H1 (cell line): Measurements from ENCODE around the gene REEP2. TPM values are rescaled to one million over a fixed set of nuclear protein-coding genes. Genes with fewer than 3 reads are reported as not detected.

Experiments
- CTCF ChIA-PET: fragments of 300-600 bp; sonication (Branson Sonifier 250); formaldehyde crosslinking; loops from one replicate; lab custom pipeline; 2021; ENCODE audit not compliant: partially characterized antibody; lab: Charles Lee
- POLR2A ChIA-PET: fragments of 300-600 bp; sonication (Branson Sonifier 250); formaldehyde crosslinking; loops from one replicate; lab custom pipeline; 2021; ENCODE audit warnings: inconsistent platforms; ENCODE audit not compliant: partially characterized antibody; lab: Charles Lee
- DNase-seq, 2 experiments: peaks; one replicate each; pipeline versions ENCODE4 v3.0.0 to v3.0.0-alpha.2; 2010 to 2022; ENCODE audit warnings: low spot score in 2 of 2, low read depth in 1 of 2, mixed read lengths in 1 of 2
- FAIRE-seq: peaks from 2 replicates; lab custom pipeline; 2011; peaks lifted over from hg19 to GRCh38; lab: Jason Lieb, UNC
- H2AFZ ChIP-seq: 2 replicates; pipeline ENCODE4 v1.8.1; 2012; ENCODE audit warnings: low read length, inconsistent platforms
- H2AK5ac ChIP-seq: 2 replicates; pipeline ENCODE4 v1.6.1; 2013; ENCODE audit warnings: low read depth, low read length
- H2BK120ac ChIP-seq: replicated peaks from 2 replicates; pipeline ENCODE3; 2013; ENCODE audit warnings: low read depth, low read length, inconsistent platforms
- H2BK12ac ChIP-seq: 2 replicates; pipeline ENCODE4 v1.6.1; 2013; ENCODE audit warnings: low read depth, low read length
- H2BK15ac ChIP-seq: 2 replicates; pipeline ENCODE4 v1.6.1; 2013; ENCODE audit warnings: low read length
- H2BK20ac ChIP-seq: 2 replicates; pipeline ENCODE4 v1.6.1; 2013; ENCODE audit warnings: low read length
- H2BK5ac ChIP-seq: 2 replicates; pipeline ENCODE4 v1.6.1; 2013; ENCODE audit warnings: low read depth, low read length
- H3K14ac ChIP-seq: 2 replicates; pipeline ENCODE4 v1.6.1; 2013; ENCODE audit warnings: inconsistent platforms; ENCODE audit not compliant: insufficient read length
- H3K18ac ChIP-seq: 2 replicates; pipeline ENCODE4 v1.6.1; 2013; ENCODE audit warnings: low read length; ENCODE audit errors: extremely low read depth
- H3K23ac ChIP-seq: 2 replicates; pipeline ENCODE4 v1.6.1; 2013; ENCODE audit warnings: inconsistent platforms; ENCODE audit not compliant: insufficient read length
- H3K23me2 ChIP-seq: 2 replicates; pipeline ENCODE4 v1.6.1; 2013; ENCODE audit warnings: low read depth, low read length
- H3K27ac ChIP-seq: 2 replicates; pipeline ENCODE4 v1.6.1; 2011; ENCODE audit warnings: low read depth, low read length, inconsistent platforms
- H3K27me3 ChIP-seq, 4 experiments: replicated peaks in 1 of 4; 1 replicate in 1 of 4; 2 replicates in 3 of 4; pipeline versions ENCODE4 v1.6.1 to v1.8.1; 2011 to 2013; ENCODE audit warnings: low read length in 3 of 4, mild to moderate bottlenecking in 3 of 4, inconsistent platforms in 2 of 4, mixed read lengths in 2 of 4, moderate library complexity in 1 of 4; ENCODE audit not compliant: control insufficient read depth in 3 of 4, insufficient read depth in 3 of 4; ENCODE audit errors: extremely low read depth in 1 of 4
- H3K36me3 ChIP-seq, 4 experiments: 2 replicates each; pipeline versions ENCODE4 v1.6.1 to v1.8.1; 2011 to 2013; ENCODE audit warnings: mild to moderate bottlenecking in 4 of 4, low read length in 3 of 4, moderate library complexity in 2 of 4, control low read depth in 1 of 4, inconsistent platforms in 1 of 4; ENCODE audit not compliant: insufficient read depth in 4 of 4, control insufficient read depth in 2 of 4
- H3K4ac ChIP-seq: replicated peaks from 2 replicates; pipeline ENCODE3; 2013; ENCODE audit warnings: low read length, low read depth, mixed read lengths, inconsistent platforms; ENCODE audit not compliant: insufficient read length
- H3K4me1 ChIP-seq, 4 experiments: replicated peaks in 1 of 4; 1 replicate in 1 of 4; 2 replicates in 3 of 4; pipeline versions ENCODE4 v1.6.1 to v1.8.1; 2011 to 2013; ENCODE audit warnings: low read length in 3 of 4, inconsistent platforms in 2 of 4, mixed read lengths in 1 of 4; ENCODE audit not compliant: insufficient read depth in 4 of 4, control insufficient read depth in 3 of 4
- H3K4me2 ChIP-seq, 2 experiments: 2 replicates each; pipeline versions ENCODE4 v1.6.1 to v1.8.1; 2011 to 2013; ENCODE audit warnings: low read depth in 2 of 2, low read length in 2 of 2, control low read depth in 1 of 2, inconsistent platforms in 1 of 2, mild to moderate bottlenecking in 1 of 2; ENCODE audit not compliant: insufficient read depth in 1 of 2
- H3K4me3 ChIP-seq, 4 experiments: fragments of 200-600, 300-600 bp in 1 of 4; sonication (generic), shearing (Covaris generic), sonication (Bioruptor Twin) in 1 of 4; 2 replicates each; pipeline versions ENCODE4 v1.5.1 to v1.8.1; 2011 to 2016; ENCODE audit warnings: low read length in 4 of 4, low read depth in 3 of 4, control low read depth in 2 of 4, inconsistent platforms in 2 of 4, mild to moderate bottlenecking in 2 of 4, mixed read lengths in 1 of 4, moderate library complexity in 1 of 4; ENCODE audit not compliant: insufficient read depth in 2 of 4; ENCODE audit errors: extremely low read depth in 1 of 4
- H3K56ac ChIP-seq: replicated peaks from 2 replicates; pipeline ENCODE3; 2013; ENCODE audit warnings: low read depth, mild to moderate bottlenecking, mixed read lengths, low read length, inconsistent platforms; ENCODE audit not compliant: insufficient read length
- H3K79me1 ChIP-seq: 2 replicates; pipeline ENCODE4 v1.6.1; 2013; ENCODE audit warnings: low read depth, low read length, control low read depth
- H3K79me2 ChIP-seq, 2 experiments: 2 replicates each; pipeline versions ENCODE4 v1.6.1 to v1.8.1; 2012 to 2013; ENCODE audit warnings: low read length in 2 of 2, mild to moderate bottlenecking in 2 of 2, inconsistent platforms in 1 of 2; ENCODE audit not compliant: insufficient read depth in 2 of 2, control insufficient read depth in 1 of 2
- H3K9ac ChIP-seq, 4 experiments: replicated peaks in 1 of 4; 1 replicate in 1 of 4; 2 replicates in 3 of 4; pipeline versions ENCODE4 v1.6.1 to v1.8.1; 2011 to 2013; ENCODE audit warnings: low read depth in 3 of 4, low read length in 3 of 4, control low read depth in 2 of 4, mild to moderate bottlenecking in 2 of 4, moderate library complexity in 2 of 4, inconsistent platforms in 1 of 4; ENCODE audit errors: extremely low read depth in 1 of 4
- H3K9me3 ChIP-seq, 2 experiments: 2 replicates each; pipeline versions ENCODE4 v1.6.1 to v1.8.1; 2012 to 2013; ENCODE audit warnings: mild to moderate bottlenecking in 2 of 2, moderate library complexity in 2 of 2, control low read depth in 1 of 2, inconsistent platforms in 1 of 2, low read depth in 1 of 2, low read length in 1 of 2, mixed read lengths in 1 of 2; ENCODE audit not compliant: insufficient read depth in 2 of 2
- H4K20me1 ChIP-seq, 2 experiments: replicated peaks in 1 of 2; 2 replicates each; pipeline versions ENCODE3 to v1.8.1; 2011 to 2013; ENCODE audit warnings: inconsistent platforms in 2 of 2, low read length in 2 of 2, mild to moderate bottlenecking in 1 of 2; ENCODE audit not compliant: insufficient read depth in 2 of 2, control insufficient read depth in 1 of 2
- H4K5ac ChIP-seq: 2 replicates; pipeline ENCODE4 v1.6.1; 2013; ENCODE audit warnings: low read length, low read depth, mixed read lengths, inconsistent platforms; ENCODE audit not compliant: insufficient read length
- H4K8ac ChIP-seq: 2 replicates; pipeline ENCODE4 v1.8.0; 2013; ENCODE audit warnings: mild to moderate bottlenecking, moderate library complexity, low read length, inconsistent platforms; ENCODE audit not compliant: insufficient read depth; ENCODE audit errors: extremely low read depth
- H4K91ac ChIP-seq: replicated peaks from 2 replicates; pipeline ENCODE3; 2013; ENCODE audit warnings: low read length, mixed read lengths, inconsistent platforms; ENCODE audit not compliant: insufficient read length
- CREB1 ChIP-seq: IDR thresholded peaks from 2 replicates; pipeline ENCODE4 v1.6.1; 2012; ENCODE audit warnings: inconsistent platforms
- KDM1A ChIP-seq: fragments of 200-600, 300-600 bp; sonication (generic); IDR thresholded peaks from 2 replicates; pipeline ENCODE4 v1.7.1; 2016; ENCODE audit warnings: mild to moderate bottlenecking, low read length, borderline replicate concordance
- MAFK ChIP-seq: IDR thresholded peaks from 2 replicates; pipeline ENCODE4 v1.6.1; 2012; ENCODE audit warnings: low read depth, mild to moderate bottlenecking, improper control_type of control experiment, low read length
- NANOG ChIP-seq: IDR thresholded peaks from 2 replicates; pipeline ENCODE4 v1.6.1; 2011; ENCODE audit warnings: low read length, low read depth, mild to moderate bottlenecking, inconsistent platforms; ENCODE audit not compliant: insufficient read depth, poor library complexity, severe bottlenecking
- TAF7 ChIP-seq: optimal IDR thresholded peaks from 2 replicates; pipeline ENCODE3; 2011; ENCODE audit warnings: low read depth, mild to moderate bottlenecking, inconsistent platforms, low read length, moderate library complexity, borderline replicate concordance
- TCF12 ChIP-seq: IDR thresholded peaks from 2 replicates; pipeline ENCODE4 v1.6.1; 2011; ENCODE audit warnings: low read depth, mild to moderate bottlenecking, low read length
- TEAD4 ChIP-seq: IDR thresholded peaks from 2 replicates; pipeline ENCODE4 v1.6.1; 2012; ENCODE audit warnings: low read depth, low read length, inconsistent platforms, mixed read lengths
- YY1 ChIP-seq: IDR thresholded peaks from 2 replicates; pipeline ENCODE4 v1.6.1; 2011; ENCODE audit warnings: low read depth, mild to moderate bottlenecking, low read length
- WGBS, 2 experiments: shearing (Covaris generic) in 1 of 2; methylation state at CpG; one replicate each; pipeline versions ENCODE4 v1.1.6 to v1.1.7; 2013 to 2015; ENCODE audit warnings: low lambda C conversion rate in 2 of 2, mixed read lengths in 2 of 2, inconsistent platforms in 1 of 2, low coverage in 1 of 2, missing lambda C conversion rate in 1 of 2; ENCODE audit not compliant: insufficient replicate concordance in 2 of 2, insufficient coverage in 1 of 2, insufficient read length in 1 of 2; ENCODE audit errors: extremely low coverage in 1 of 2, missing lambda C conversion rate in 1 of 2; 5-methylcytosine and 5-hydroxymethylcytosine counted together
- polyA plus RNA-seq, 7 experiments: library from polyadenylated mRNA; depleted of rRNA in 3 of 7; stranded (reverse) in 5 of 7; unstranded in 2 of 7; fragments of >200 nt in 5 of 7; fragments of 200-250 nt in 2 of 7; gene quantifications; 1 replicate in 5 of 7; 2 replicates in 1 of 7; 4 replicates in 1 of 7; pipeline versions ENCODE4 v1.2.1 to v1.2.3, GENCODE V29; 2011 to 2013; ENCODE audit warnings: missing spikeins in 2 of 7, mixed read lengths in 2 of 7
- total RNA-seq: library from RNA; stranded (reverse); fragmentation: NEBNext Ultra II Directional; extraction: Animal tissue kit (Norgen Biotek cat#: 25700); gene quantifications from 2 replicates; pipeline ENCODE4 v1.2.1, GENCODE V29; 2021

REEP2 gene
- total and polyA plus RNA-seq, 2 of the 8 experiments (the other 6 are each of a cell fraction or from before 2014, with no cell fraction given): 26.5 to 40.2 TPM

DNA sequence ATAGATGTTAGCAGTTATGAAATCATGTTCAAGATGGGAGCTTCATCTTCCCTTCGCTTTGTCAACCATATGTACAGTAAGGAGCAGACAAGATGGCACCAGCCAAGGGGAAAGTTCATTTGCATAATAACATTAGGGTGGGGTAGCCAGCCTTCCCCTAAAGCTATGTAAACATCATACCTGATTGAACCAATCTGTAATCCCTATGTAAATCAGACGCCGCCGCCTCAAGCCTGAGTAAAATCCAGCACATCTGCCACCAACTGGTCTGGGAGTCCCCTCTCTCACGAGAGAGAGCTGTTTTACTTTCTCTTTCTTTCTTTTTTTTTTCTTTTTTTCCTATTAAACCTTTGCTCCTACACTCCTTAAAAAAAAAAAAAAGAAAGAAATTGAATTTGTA, 30.8 kb upstream of the REEP2 start:
- H3K9me3 ChIP-seq: no peaks in the 10 kb centered on the region; a peak in 1 of 4 replicates
- no peak overlapping the region for H3K4me2 ChIP-seq
- H3K27me3 ChIP-seq: no peaks in the 10 kb centered on the region
- H3K23ac ChIP-seq: no peak overlapping the region
- H3K79me1 ChIP-seq: no peaks in the 10 kb centered on the region
- WGBS, 2 experiments: 98% methylated on average over 5 of the region's 5 CpGs; no CpG with 5 or more reads in 1 of the 2 experiments
- FAIRE-seq: no peak
- no peaks in the 10 kb centered on the region for H3K23me2 ChIP-seq
- H4K8ac ChIP-seq: no peak overlapping the region
- H2BK12ac ChIP-seq: no peak overlapping the region
- CTCF ChIA-PET: interaction anchor here (0.7 to 1.2 kb wide), 4 partner anchors 10 to 56 kb away, joined by 3 to 4 read pairs (median 3); partner anchors contain the start of gene KDM3B
- no peak overlapping the region for H3K18ac ChIP-seq
- H4K5ac ChIP-seq: no peak overlapping the region
- no peak for TF ChIP-seq KDM1A
- TF ChIP-seq NANOG: no peak
- TF ChIP-seq TAF7: no peak
- TF ChIP-seq YY1: no peak
- no peak for TF ChIP-seq MAFK
- no peak for TF ChIP-seq TEAD4
- no peak for TF ChIP-seq CREB1
- no peak for TF ChIP-seq TCF12
- TF ChIP-seq, all 59 proteins: peak for 0
- Histone ChIP-seq H3K9ac (no peak overlapping the region), H4K91ac (no peak overlapping the region), H3K27ac (no peak overlapping the region), H3K4me3 (no peak overlapping the region), H4K20me1 (no peaks in the 10 kb centered on the region), H3K4ac (no peak overlapping the region), H3K14ac (no peak overlapping the region), H2BK5ac (no peak overlapping the region), H3K4me1 (no peaks in the 10 kb centered on the region), H2AFZ (no peak overlapping the region), H2BK15ac (no peak overlapping the region), H2AK5ac (no peak overlapping the region), H2BK120ac (no peak overlapping the region), H2BK20ac (no peak overlapping the region), H3K79me2 (no peaks in the 10 kb centered on the region), H3K56ac (no peak overlapping the region), H3K36me3 (peaks cover 0 to 32% (median 16%) of the 10 kb centered on the region in 4 experiments; a peak in 4 of 8 replicates)
- DNase-seq: no peak
- POLR2A ChIA-PET: interaction anchor here (0.6 to 1.5 kb wide), 3 partner anchors 24 to 70 kb away, joined by 3 to 4 read pairs (median 3); partner anchors contain the start of gene FAM53C
